Hepatocyte (in vitro differentiated cells): ENCODE results near the gene ARHGAP10. TPM values are rescaled to one million over a fixed set of nuclear protein-coding genes. Genes with fewer than 3 reads are reported as not detected.

Experiments
- DNase-seq: peaks from one replicate; pipeline ENCODE4 v3.0.0-alpha.2; 2016; ENCODE audit warnings: low spot score
- H2AFZ ChIP-seq: fragments of 200-600 bp; sonication (generic); 2 replicates; pipeline ENCODE4 v1.6.0; 2016; ENCODE audit warnings: antibody characterized with exemption, mild to moderate bottlenecking
- H3K27ac ChIP-seq: fragments of 200-600 bp; sonication (generic); 2 replicates; pipeline ENCODE4 v1.5.1; 2016; ENCODE audit warnings: mild to moderate bottlenecking
- H3K27me3 ChIP-seq: fragments of 200-600 bp; sonication (generic); 2 replicates; pipeline ENCODE4 v1.6.1; 2016
- H3K36me3 ChIP-seq: fragments of 200-600 bp; sonication (generic); replicated peaks from 2 replicates; pipeline ENCODE4 v1.5.1; 2016; ENCODE audit warnings: low read depth; ENCODE audit not compliant: insufficient read depth
- H3K4me1 ChIP-seq: fragments of 200-600 bp; sonication (generic); 2 replicates; pipeline ENCODE4 v1.5.1; 2016; ENCODE audit warnings: mild to moderate bottlenecking, moderate library complexity; ENCODE audit not compliant: insufficient read depth
- H3K4me2 ChIP-seq: fragments of 200-600 bp; sonication (generic); 2 replicates; pipeline ENCODE4 v1.6.0; 2016
- H3K4me3 ChIP-seq: fragments of 200-600 bp; sonication (generic); 2 replicates; pipeline ENCODE4 v1.5.1; 2016; ENCODE audit warnings: mild to moderate bottlenecking
- H3K79me2 ChIP-seq: fragments of 200-600 bp; sonication (generic); 2 replicates; pipeline ENCODE4 v1.6.0; 2017; ENCODE audit warnings: mild to moderate bottlenecking
- H3K9me2 ChIP-seq: fragments of 200-600 bp; sonication (generic); replicated peaks from 2 replicates; pipeline ENCODE4 v1.6.0; 2017; ENCODE audit warnings: mild to moderate bottlenecking; ENCODE audit not compliant: insufficient read depth
- H3K9me3 ChIP-seq: fragments of 200-600 bp; sonication (generic); 2 replicates; pipeline ENCODE4 v1.5.1; 2016; ENCODE audit warnings: low read depth, mild to moderate bottlenecking
- H4K20me1 ChIP-seq: fragments of 200-600 bp; sonication (generic); 2 replicates; pipeline ENCODE4 v1.6.0; 2016; ENCODE audit warnings: mild to moderate bottlenecking; ENCODE audit not compliant: insufficient read depth, poor library complexity, severe bottlenecking
- CTCF ChIP-seq: fragments of 200-600 bp; sonication (generic); IDR thresholded peaks from 2 replicates; pipeline ENCODE4 v1.5.1; 2016; ENCODE audit warnings: antibody characterized with exemption, mild to moderate bottlenecking; ENCODE audit not compliant: poor library complexity
- EZH2 ChIP-seq: fragments of 200-600 bp; sonication (generic); IDR thresholded peaks from 2 replicates; pipeline ENCODE4 v1.6.1; 2016; ENCODE audit warnings: antibody characterized with exemption, mild to moderate bottlenecking, borderline replicate concordance
- EZH2phosphoT487 ChIP-seq: fragments of 200-600 bp; sonication (generic); IDR thresholded peaks from one replicate; pipeline ENCODE4 v1.6.1; 2018; ENCODE audit warnings: antibody characterized with exemption, mild to moderate bottlenecking, low read depth, moderate library complexity; ENCODE audit not compliant: unreplicated experiment, severe bottlenecking
- WGBS: methylation state at CpG from one replicate; pipeline ENCODE4 v1.1.6; 2016; ENCODE audit warnings: low lambda C conversion rate; ENCODE audit errors: missing lambda C conversion rate; 5-methylcytosine and 5-hydroxymethylcytosine counted together
- polyA plus RNA-seq: library from polyadenylated mRNA; unstranded; fragments of >200 nt; fragmentation: Nextera tagmentation; extraction: Ambion mirVana; gene quantifications from 2 replicates; pipeline ENCODE4 v1.2.1, GENCODE V29; 2016
- total RNA-seq: library from RNA; depleted of rRNA; stranded (reverse); fragments of >200 nt; gene quantifications from 2 replicates; pipeline ENCODE4 v1.2.3, GENCODE V29; 2014

Gene ARHGAP10
- total and polyA plus RNA-seq, 2 experiments from 2014 or later, result 16.8 to 23.4 TPM

- H3K36me3 ChIP-seq, result no peaks in the 10 kb centered on the region
- no peak overlapping the region for H2AFZ ChIP-seq
- no peak for DNase-seq
- no peaks in the 10 kb centered on the region for H3K4me1 ChIP-seq
- H3K9me3 ChIP-seq, result no peaks in the 10 kb centered on the region
- no peaks in the 10 kb centered on the region for H3K9me2 ChIP-seq
- H3K27ac ChIP-seq, result no peak overlapping the region
- 95% methylated on average over 6 of the region's 6 CpGs for WGBS
- TF ChIP-seq CTCF (no peak), EZH2 (no peak), EZH2phosphoT487 (no peak)
- H3K79me2 ChIP-seq, result no peaks in the 10 kb centered on the region
- no peak overlapping the region for H3K4me2 ChIP-seq
- H3K4me3 ChIP-seq, result no peak overlapping the region
- H3K27me3 ChIP-seq, result no peaks in the 10 kb centered on the region
- H4K20me1 ChIP-seq, result no peaks in the 10 kb centered on the region
Measured at GRCh38 chr4:148073349-148073748, 341.5 kb downstream of the ARHGAP10 start.

- no peak for DNase-seq
- Histone ChIP-seq H3K27me3 (no peaks in the 10 kb centered on the region), H3K9me2 (no peaks in the 10 kb centered on the region), H3K27ac (no peak overlapping the region), H3K4me3 (no peak overlapping the region), H3K4me2 (no peak overlapping the region), H3K79me2 (no peaks in the 10 kb centered on the region), H3K36me3 (no peaks in the 10 kb centered on the region), H4K20me1 (no peaks in the 10 kb centered on the region), H3K4me1 (no peaks in the 10 kb centered on the region), H2AFZ (no peak overlapping the region), H3K9me3 (no peaks in the 10 kb centered on the region)
- TF ChIP-seq CTCF (no peak), EZH2 (no peak), EZH2phosphoT487 (no peak)
- 97% methylated on average over 5 of the region's 5 CpGs for WGBS
Measured at GRCh38 chr4:148074462-148074861, 342.6 kb downstream of the ARHGAP10 start.

GRCh38 chr4:148075438-148075837 lies 343.6 kb downstream of the ARHGAP10 start:
- 99% methylated on average over 3 of the region's 3 CpGs for WGBS
- Histone ChIP-seq H3K4me1 (no peaks in the 10 kb centered on the region), H3K9me3 (no peaks in the 10 kb centered on the region), H4K20me1 (no peaks in the 10 kb centered on the region), H3K79me2 (no peaks in the 10 kb centered on the region), H3K36me3 (no peaks in the 10 kb centered on the region), H3K27ac (no peak overlapping the region), H3K4me2 (no peak overlapping the region), H3K27me3 (no peaks in the 10 kb centered on the region), H2AFZ (no peak overlapping the region), H3K9me2 (no peaks in the 10 kb centered on the region), H3K4me3 (no peak overlapping the region)
- TF ChIP-seq EZH2, result no peak
- TF ChIP-seq CTCF, result no peak
- no peak for TF ChIP-seq EZH2phosphoT487
- DNase-seq, result no peak

DNA sequence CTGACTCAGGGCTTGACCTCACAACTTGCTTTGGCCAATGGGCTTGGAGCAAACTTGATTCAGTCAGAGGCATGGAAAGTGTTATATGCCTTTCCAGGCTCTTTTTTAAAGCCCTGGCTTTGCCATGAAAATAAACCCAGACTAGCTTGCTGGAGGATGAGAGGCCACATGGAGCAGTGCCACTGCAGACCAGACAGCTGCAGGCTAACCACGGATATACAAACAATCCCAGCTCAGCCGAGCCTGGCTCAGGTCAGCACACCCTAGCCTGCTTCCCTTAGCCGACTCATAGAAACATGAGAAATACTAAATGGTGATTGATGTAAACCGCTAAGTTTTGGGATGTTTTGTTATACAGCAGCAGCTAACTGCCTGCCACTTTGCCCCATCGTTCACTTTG lies 345.1 kb downstream of the ARHGAP10 start:
- Histone ChIP-seq H3K9me2 (no peaks in the 10 kb centered on the region), H3K79me2 (no peaks in the 10 kb centered on the region), H3K4me3 (no peak overlapping the region), H2AFZ (no peak overlapping the region), H4K20me1 (no peaks in the 10 kb centered on the region), H3K27me3 (no peaks in the 10 kb centered on the region), H3K9me3 (no peaks in the 10 kb centered on the region), H3K36me3 (no peaks in the 10 kb centered on the region), H3K4me1 (no peaks in the 10 kb centered on the region), H3K4me2 (no peak overlapping the region), H3K27ac (no peak overlapping the region)
- WGBS, result 86% methylated on average over 5 of the region's 5 CpGs
- no peak for DNase-seq
- TF ChIP-seq EZH2 (no peak), EZH2phosphoT487 (no peak), CTCF (no peak)
